Measurements from ENCODE around the gene OTUD3.
"Not testable (repeated sequence)": the region's sequence is repeated elsewhere in the genome, so short reads cannot be mapped to it uniquely, and the experiment has no call there.

DNA sequence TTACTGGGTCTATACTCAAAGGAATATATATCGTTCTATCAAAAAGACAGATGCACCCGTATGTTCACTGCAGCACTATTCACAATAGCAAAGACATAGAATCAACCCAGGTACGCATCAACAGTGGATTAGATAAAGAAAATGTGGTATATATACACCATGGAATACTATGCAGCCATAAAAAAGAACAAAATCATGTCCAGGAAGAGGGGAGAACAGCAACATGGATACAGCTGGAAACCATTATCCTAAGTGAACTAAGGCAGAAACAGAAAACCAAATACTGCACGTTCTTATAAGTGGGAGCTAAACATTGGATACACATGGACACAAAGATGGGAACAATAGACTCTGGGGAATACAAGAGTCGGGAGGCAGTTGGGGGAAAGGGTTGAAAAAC lies 1.4 kb upstream of the OTUD3 start:
- TF ChIP-seq, protein P1, sequence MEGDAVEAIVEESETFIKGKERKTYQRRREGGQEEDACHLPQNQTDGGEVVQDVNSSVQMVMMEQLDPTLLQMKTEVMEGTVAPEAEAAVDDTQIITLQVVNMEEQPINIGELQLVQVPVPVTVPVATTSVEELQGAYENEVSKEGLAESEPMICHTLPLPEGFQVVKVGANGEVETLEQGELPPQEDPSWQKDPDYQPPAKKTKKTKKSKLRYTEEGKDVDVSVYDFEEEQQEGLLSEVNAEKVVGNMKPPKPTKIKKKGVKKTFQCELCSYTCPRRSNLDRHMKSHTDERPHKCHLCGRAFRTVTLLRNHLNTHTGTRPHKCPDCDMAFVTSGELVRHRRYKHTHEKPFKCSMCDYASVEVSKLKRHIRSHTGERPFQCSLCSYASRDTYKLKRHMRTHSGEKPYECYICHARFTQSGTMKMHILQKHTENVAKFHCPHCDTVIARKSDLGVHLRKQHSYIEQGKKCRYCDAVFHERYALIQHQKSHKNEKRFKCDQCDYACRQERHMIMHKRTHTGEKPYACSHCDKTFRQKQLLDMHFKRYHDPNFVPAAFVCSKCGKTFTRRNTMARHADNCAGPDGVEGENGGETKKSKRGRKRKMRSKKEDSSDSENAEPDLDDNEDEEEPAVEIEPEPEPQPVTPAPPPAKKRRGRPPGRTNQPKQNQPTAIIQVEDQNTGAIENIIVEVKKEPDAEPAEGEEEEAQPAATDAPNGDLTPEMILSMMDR (optimal IDR thresholded peaks at IDR 0.05 in 1 of 3, IDR thresholded peaks at IDR 0.05 in 1 of 3, conservative IDR thresholded peaks at IDR 0.05 in 1 of 3; ENCODE audit: extremely low read depth in 1 of 3, insufficient read depth in 2 of 3, low read length in 3 of 3), result not testable (repeated sequence)
- TF ChIP-seq EZH2 (IDR thresholded peaks at IDR 0.05; ENCODE audit: low read length), result not testable (repeated sequence)

All from keratinocyte (primary cell).